GM12892 (cell line): ENCODE data around the gene DHX58.

Source experiments
- POLR2AphosphoS5 ChIP-seq: IDR thresholded peaks from 2 replicates; pipeline ENCODE4 v1.6.1; 2011; ENCODE audit warnings: low read depth, low read length, control low read depth
- TAF1 ChIP-seq: IDR thresholded peaks from 2 replicates; pipeline ENCODE4 v1.6.1; 2011; ENCODE audit warnings: low read depth, mild to moderate bottlenecking, control low read depth, low read length, borderline replicate concordance

DNA sequence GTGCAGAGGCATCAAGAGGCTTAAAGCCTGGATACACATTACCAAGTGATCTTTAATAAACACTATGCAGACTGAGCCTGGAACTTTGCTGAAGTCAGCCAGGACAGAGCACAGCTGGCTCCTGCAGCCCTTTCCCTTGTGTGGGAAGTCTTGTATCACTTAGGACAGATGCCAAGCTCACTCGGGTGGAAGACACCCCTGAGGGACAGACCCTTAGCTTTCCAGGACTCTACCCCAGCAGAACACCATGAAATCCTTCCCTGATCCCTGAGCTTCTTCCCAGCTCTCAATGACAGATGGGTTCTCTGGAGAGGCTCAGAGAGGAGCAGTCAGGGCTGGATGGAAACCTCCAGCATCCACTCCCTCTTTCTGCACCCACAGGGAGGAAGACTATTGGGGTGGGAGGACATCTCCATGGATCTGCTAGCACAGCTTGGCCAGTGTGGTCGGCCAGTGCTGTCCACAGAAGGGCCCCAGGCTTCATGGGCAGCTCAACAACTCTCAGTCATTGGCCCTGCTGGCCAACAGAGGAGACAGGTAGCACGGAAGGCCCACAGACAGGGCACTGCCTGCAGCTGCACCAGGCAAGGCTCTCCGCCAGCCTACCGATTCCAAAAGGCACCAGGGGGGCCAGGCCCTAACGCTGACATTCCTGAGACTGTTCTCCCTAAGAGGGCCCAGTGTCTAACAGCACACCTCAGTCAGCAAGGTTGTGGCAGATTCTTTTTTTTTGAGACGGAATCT lies 26.4 kb upstream of the DHX58 start:
- no peak for TF ChIP-seq POLR2AphosphoS5
- TF ChIP-seq TAF1: no peak
